ENCODE data around the gene ZNF296. TPM values are rescaled to one million over a fixed set of nuclear protein-coding genes. Genes with fewer than 3 reads are reported as not detected.
A peak's percentile ranks its signal among the peaks of the same experiment; 100 is the strongest.

Gene ZNF296
- total and polyA plus RNA-seq, 11 donors: 0.16 to 1.2 (median 0.36) TPM; not detected in 2

DNA sequence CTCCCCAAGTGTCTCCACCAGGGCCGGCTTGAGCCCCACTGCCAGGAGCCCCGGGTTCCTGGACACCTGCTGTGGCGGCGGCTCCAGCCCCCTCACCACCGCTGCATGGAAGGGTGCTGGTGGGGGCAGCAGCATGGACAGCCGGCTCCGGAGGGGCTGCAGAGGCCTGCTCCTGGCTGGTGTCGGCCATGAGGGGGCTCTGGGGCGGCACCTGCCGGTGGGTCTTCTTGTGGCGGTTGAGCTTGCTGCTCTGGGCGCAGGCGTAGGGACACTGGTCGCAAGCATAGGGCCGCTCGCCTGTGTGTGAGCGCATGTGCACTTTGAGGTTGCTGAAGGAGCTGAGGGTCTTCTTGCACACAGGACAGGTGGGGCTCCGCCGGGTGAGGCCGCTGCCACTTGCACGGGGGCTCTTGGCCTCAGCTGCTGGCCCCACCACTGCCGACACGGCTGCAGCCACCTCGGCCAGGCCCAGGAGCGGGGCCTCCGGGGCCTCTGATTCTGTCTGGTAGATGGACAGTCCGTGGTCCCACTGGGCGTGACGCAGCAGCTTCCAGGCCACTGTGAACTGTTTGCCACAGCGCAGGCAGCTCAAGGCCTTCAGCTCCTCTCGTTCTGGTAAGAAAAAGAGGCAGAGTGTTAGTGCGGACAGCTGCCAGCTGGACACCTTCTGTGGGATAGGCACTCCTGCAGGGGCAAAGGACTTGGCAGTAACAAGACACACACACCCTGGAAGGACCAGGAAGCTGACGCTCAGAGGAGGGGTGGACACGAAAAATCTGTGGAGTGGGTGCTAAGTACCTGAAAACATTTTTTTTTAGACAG is 4.1 kb downstream of the ZNF296 start:
- H3K36me3 ChIP-seq: peaks cover 0 to 57% (median 44%) of the 10 kb centered on the region in 9 donors
- 86 to 91% (median 87%) methylated on average over 10 to 34 of the region's 34 CpGs for WGBS, 4 donors

DNA sequence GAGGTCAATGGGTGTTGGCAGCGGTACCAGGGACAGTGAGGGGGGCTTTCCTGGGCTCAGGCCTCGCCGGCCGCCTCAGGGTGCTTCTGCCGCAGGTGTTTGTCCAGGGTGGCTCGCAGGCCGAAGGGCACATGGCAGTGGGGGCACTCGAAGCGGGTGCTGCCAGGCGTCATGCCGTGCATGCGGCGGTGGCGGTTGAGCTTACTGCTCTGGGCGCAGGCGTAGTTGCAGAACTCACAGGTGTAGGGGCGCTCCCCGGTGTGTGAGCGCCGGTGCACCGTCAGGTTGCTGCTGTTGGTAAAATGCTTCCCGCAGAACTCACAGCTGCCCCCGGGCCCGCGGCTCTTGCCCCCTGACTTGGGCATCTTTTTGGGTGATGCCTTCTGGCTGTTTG is 4.7 kb downstream of the ZNF296 start:
- Histone ChIP-seq H3K27ac (no peak overlapping the region), H3K27me3 (no peaks in the 10 kb centered on the region), H3K4me1 (peaks cover 0 to 17% (median 7%) of the 10 kb centered on the region in 12 donors), H3K36me3 (peaks cover 0 to 64% (median 50%) of the 10 kb centered on the region in 9 donors), H3K4me3 (no peak overlapping the region), H3K9me3 (no peaks in the 10 kb centered on the region)
- WGBS, 4 donors: 95 to 97% (median 96%) methylated on average over 21 to 25 of the region's 25 CpGs
- intact Hi-C loops (cut with DNase I): no loop called here
- DNase-seq (peak in 1 of 5 donors; percentile 52), ATAC-seq (no peak)
- no peak for TF ChIP-seq POLR2A (IDR thresholded peaks at IDR 0.05)
- TF ChIP-seq, protein P1, sequence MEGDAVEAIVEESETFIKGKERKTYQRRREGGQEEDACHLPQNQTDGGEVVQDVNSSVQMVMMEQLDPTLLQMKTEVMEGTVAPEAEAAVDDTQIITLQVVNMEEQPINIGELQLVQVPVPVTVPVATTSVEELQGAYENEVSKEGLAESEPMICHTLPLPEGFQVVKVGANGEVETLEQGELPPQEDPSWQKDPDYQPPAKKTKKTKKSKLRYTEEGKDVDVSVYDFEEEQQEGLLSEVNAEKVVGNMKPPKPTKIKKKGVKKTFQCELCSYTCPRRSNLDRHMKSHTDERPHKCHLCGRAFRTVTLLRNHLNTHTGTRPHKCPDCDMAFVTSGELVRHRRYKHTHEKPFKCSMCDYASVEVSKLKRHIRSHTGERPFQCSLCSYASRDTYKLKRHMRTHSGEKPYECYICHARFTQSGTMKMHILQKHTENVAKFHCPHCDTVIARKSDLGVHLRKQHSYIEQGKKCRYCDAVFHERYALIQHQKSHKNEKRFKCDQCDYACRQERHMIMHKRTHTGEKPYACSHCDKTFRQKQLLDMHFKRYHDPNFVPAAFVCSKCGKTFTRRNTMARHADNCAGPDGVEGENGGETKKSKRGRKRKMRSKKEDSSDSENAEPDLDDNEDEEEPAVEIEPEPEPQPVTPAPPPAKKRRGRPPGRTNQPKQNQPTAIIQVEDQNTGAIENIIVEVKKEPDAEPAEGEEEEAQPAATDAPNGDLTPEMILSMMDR (IDR thresholded peaks at IDR 0.05): no peak

More for the DNA sequence above, 4.1 kb downstream of the ZNF296 start:
- peaks cover 0 to 22% (median 10%) of the 10 kb centered on the region in 12 donors for H3K4me1 ChIP-seq
- peak in 1 of 5 donors; percentile 56 for DNase-seq
- no peak overlapping the region for H3K4me3 ChIP-seq
- ATAC-seq: no peak
- TF ChIP-seq, protein P1 (IDR thresholded peaks at IDR 0.05): no peak
- TF ChIP-seq POLR2A (IDR thresholded peaks at IDR 0.05): no peak
- intact Hi-C loops (cut with DNase I): no loop called here
- H3K27ac ChIP-seq: no peak overlapping the region
- no peaks in the 10 kb centered on the region for H3K27me3 ChIP-seq
- H3K9me3 ChIP-seq: no peaks in the 10 kb centered on the region

DNA sequence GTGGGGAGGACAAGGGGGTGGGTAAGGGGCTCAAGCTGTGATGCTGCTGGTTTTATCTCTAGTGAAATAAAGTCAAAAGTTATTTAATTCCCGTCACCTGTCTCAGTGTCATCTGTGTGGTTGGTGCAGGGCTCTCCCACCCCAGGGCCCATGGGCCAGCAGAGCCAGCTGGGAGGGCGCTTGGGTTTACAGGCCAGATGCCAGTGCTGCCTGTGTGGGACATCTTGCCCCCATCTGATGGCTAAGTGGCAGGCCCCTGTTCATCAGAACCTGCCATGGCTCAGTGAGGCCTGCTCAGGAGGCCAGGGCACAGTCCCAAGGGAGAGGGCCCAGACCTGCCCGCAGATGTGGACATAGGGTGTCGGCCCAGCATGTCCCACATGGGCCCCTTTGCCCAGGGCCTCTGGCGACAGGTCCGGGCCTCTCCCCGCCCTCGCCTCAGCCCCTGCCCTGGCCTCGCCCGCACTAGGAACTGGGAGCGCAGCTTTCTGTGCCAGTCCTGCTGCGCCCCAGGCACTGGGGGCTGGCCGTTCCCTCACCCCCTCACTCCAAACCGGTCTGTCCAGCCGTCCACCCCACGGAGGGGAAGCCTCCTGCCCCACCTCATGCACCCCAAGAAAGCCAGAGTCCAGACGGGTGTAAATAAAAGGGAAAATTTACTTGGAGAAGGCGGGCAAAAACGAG is 5.3 kb downstream of the ZNF296 start:
- Histone ChIP-seq H3K27me3 (no peaks in the 10 kb centered on the region), H3K4me3 (no peak overlapping the region), H3K9me3 (no peaks in the 10 kb centered on the region), H3K36me3 (peaks cover 0 to 69% (median 56%) of the 10 kb centered on the region in 9 donors), H3K4me1 (peaks cover 0 to 12% (median 4%) of the 10 kb centered on the region in 12 donors), H3K27ac (no peak overlapping the region)
- 89 to 93% (median 91%) methylated on average over 17 to 19 of the region's 19 CpGs for WGBS, 4 donors
- ATAC-seq (no peak), DNase-seq (peak in 1 of 5 donors; percentile 52)
- intact Hi-C loops (cut with DNase I): no loop called here
- TF ChIP-seq, protein P1 (IDR thresholded peaks at IDR 0.05): no peak
- no peak for TF ChIP-seq POLR2A (IDR thresholded peaks at IDR 0.05)

DNA sequence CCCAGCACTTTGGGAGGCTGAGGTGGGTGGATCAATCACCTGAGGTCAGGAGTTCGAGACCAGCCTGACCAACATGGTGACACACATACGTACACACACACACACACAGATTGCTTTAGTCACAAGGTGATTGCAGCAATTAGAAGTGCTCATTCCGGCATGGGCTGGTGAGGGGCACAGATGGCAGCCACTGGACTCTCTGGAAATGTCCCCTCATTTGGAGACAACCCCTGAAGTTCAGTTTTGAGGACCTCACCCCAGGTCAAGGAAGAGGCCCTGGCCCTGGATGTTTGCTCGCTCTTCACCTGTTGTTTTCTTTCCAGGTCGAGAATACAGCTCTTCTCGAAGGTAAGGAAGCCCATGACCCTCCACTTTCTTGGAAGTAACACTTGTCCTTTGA is 6.1 kb downstream of the ZNF296 start:
- intact Hi-C loops (cut with DNase I): no loop called here
- peaks cover 0 to 77% (median 63%) of the 10 kb centered on the region in 9 donors for H3K36me3 ChIP-seq
- WGBS, 4 donors: 88 to 93% (median 90%) methylated on average over 6 of the region's 6 CpGs
- DNase-seq (no peak), ATAC-seq (no peak)
- no peaks in the 10 kb centered on the region for H3K9me3 ChIP-seq
- no peaks in the 10 kb centered on the region for H3K27me3 ChIP-seq
- H3K27ac ChIP-seq: no peak overlapping the region
- TF ChIP-seq, protein P1 (IDR thresholded peaks at IDR 0.05): no peak
- TF ChIP-seq POLR2A (IDR thresholded peaks at IDR 0.05): no peak
- peaks cover 0 to 4% (median 0%) of the 10 kb centered on the region in 12 donors for H3K4me1 ChIP-seq
- H3K4me3 ChIP-seq: no peak overlapping the region
